ENCODE measurements around the gene SIAH1.

Gene SIAH1

DNA sequence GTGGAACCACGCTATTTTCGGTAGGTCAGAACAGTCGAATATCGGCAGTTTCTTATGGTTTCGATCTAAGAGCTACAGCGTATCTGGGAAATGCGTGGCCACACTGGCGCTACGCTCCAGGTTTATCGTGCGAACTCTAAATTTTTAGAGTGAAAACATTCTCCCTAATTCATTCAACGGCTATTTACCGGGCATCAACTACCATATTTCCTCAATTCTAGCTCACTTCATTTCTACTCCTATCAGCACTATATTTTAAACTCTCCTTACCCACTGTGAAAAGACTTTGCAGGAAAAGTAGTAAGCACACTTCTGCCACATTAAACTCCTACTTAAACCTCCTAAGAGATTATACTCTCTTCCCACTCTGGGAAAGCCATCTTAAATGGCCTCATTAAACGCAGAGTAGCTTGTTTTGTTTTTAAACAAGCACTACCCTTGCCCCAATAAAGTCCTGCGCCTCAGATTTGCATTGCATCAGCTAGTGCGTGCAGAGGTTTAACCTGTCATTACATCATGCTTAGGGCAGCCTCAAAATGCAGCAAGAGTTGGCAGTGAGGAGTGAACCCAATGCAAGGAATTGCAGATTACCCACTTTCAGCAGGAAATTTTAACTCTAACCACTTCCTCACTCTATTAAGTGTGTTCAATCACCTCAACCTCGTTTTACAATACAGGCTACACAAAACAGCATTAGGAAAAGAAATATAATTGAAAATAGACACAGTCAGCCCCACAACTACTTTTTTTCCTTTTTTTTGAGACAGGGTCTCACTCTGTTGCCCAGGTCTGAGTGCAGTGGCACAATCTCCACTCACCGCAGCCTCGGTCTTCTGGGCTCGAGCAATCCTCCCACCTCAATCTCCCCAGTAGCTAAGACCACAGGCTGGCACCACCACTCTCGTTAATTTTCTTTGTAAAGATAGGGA is 18.8 kb downstream of the SIAH1 start:
- peak; percentile 86 for DNase-seq

- DNase-seq = peak; percentile 91
These were observed 19.5 kb downstream of the SIAH1 start for GRCh38 chr16:48365601-48366164.

GRCh38 chr16:48365025-48365600 is 20.1 kb downstream of the SIAH1 start:
- peak; percentile 10 for DNase-seq

GRCh38 chr16:48361540-48362144 is 23.6 kb downstream of the SIAH1 start:
- no peak for DNase-seq

DNA sequence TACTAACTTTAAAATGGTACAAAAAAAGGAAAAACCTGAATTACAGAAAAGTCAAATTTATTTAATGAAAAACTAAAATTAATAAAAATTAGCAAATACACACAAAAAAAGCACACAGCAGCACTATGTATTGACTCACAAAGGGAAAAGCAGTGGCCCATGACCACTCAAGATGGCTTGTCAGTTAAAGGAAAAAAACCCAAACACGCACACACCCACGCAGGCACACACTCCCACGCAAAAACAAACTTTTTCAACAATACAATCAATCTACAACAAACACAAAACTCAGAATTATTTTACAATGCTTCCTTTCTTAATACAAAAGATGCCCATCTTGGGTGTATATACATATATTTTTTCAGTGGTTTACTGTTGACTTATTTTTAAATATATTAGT is 24.2 kb downstream of the SIAH1 start:
- DNase-seq = no peak

DNA sequence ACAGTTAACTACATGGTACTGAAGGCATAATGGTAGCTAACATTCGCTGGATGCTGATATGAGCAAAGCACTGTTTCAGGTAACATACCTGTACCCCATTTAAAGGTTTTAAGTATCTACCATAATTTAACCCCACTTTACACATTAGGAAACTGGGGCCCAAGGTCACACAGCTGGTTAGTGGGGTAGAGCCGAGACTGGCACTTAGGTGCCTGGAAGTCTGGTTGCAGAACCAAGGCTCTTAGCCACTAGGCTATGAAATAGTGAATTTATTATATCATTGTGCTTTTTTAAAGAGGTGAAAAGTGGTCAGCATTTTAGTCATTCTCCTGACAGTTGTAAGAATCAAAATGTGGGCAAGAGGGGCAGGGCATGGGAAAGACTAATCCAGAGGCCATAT is 25.2 kb downstream of the SIAH1 start:
- DNase-seq = no peak

DNA sequence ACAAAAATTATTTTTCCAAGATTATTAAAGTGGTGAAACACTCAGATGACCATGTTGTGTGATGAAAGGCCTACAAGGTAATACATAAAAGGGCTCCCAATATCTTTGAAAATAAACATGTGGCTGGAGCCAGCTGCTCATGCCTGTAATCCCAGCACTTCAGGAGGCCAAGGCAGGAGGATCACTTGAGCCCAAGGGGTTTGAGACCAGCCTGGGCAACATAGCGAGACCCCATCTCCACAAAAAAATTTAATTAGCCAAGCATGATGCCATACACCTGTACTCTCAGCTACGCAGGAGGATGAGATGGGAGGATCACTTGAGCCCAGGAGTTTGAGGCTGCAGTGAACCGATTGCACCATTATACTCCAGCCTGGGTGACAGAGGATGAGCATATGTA is 26.8 kb downstream of the SIAH1 start:
- DNase-seq = no peak

GRCh38 chr16:48356633-48357376 is 28.4 kb downstream of the SIAH1 start:
- DNase-seq = no peak

- DNase-seq = no peak
These were observed 30.0 kb downstream of the SIAH1 start for GRCh38 chr16:48354877-48355855.

DNA sequence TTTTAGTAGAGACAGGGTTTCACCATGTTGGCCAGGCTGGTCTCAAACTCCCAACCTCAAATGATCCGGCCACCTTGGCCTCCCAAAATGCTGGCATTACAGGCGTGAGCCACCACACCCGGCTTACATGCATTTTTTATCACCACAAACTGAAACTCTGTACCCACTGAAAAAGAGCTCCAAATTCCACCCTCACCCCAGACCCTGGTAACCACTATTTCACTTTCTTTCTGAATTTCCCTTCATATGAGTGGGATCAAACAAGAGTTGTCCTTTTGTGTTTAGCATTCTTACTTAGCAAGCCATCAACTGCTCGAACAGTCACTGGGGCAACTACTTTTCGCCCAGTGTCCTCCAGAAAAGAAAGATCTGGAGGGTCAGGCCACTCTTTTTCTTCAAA is 30.8 kb downstream of the SIAH1 start:
- peak; percentile 22 for DNase-seq

DNA sequence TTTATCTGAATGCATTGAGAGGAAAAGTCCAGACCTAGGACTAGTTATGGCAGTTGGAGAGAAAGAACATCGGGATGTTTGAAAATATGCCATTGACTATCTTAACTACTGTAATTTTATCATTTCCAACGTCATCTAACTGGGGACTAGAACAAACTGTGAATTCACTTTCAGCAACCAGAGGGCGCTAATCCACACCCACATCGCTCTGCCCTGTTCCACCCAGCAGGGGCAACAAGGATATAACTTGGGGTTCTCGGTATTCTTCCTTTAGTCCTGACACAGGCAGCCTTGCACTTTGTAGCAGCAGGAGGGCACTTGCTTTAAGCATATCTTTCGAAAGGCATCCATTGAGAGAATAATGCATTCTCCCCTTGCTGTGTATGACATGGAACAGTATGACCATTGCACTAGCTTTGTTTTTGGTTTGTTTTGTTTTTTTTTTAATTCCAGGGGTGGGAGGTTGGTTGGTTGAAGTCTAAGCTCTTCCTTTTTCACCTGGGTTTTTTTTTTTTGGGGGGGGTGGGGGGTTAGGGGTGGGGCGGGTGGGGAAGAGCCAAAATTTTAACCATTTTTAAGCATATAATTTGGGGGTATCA is 31.5 kb downstream of the SIAH1 start:
- peak; percentile 74 for DNase-seq

DNA sequence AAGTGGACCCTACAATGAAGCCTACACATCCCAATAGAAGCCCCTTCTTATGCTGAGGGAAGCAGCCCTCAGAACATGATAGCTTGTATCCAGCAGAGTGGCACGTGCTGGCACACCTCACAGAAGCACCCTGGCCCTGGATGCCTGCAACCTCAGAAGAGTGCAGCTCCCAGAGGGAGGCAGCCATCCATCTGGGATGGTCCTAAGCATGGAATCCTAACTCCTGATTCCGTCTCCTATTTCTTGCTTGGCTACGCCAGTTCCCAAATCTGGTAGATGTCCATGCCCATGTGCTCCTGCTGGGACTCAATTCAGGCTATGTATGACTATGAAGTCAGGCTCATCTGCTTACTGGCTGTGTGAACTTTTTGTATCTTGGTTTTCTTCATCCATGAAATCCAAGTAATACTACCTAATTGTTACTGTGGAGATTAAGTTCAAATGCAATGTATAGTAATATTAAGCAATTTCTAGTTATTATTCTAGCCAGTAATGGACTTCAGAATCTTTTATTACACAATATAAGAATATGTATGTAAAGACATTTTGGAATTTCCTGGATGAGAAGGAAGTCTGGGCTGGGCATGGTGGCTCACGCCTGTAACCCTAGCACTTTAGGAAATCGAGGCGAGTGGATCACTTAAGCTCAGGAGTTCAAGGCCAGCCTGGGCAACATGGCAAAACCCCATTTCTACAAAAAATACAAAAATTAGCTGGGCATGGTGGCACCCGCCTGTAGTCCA is 32.4 kb downstream of the SIAH1 start:
- no peak for DNase-seq

GRCh38 chr16:48350736-48351135 is 34.5 kb downstream of the SIAH1 start:
- DNase-seq = peak; percentile 25

- DNase-seq = no peak
These were observed 37.2 kb downstream of the SIAH1 start for GRCh38 chr16:48347980-48348379.

DNA sequence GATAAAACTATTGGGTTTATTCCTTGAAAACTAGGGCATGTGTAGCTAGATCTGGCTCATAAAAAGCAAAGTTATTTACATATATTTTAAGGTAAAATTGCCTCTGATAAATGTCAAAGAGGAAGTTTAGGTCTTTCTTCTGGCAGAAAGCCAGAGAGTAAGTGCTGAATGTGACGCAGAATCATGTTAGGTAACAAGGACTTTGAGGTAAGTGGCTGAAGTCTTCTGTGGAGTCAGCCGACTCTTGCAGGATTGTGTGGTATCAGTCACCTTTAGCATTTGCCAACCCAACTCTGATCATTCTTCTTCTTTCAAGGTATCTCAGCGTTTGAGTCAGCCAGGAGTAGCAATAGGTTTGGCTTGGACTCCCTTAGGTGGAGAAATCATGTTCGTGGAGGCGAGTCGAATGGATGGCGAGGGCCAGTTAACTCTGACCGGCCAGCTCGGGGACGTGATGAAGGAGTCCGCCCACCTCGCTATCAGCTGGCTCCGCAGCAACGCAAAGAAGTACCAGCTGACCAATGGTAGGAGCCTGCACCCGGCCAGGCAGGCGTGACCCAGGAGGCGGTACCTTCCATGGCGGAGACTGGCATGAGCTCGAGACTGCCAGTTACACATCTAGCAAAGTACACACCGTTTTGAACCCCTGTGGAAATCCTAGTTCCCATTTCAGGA is 37.9 kb downstream of the SIAH1 start:
- DNase-seq = no peak

GRCh38 chr16:48342591-48342990 is 42.6 kb downstream of the SIAH1 start:
- DNase-seq = no peak

- DNase-seq = peak; percentile 33
These were observed 45.2 kb downstream of the SIAH1 start for GRCh38 chr16:48340054-48340453.

- no peak for DNase-seq
These were observed 49.3 kb downstream of the SIAH1 start for GRCh38 chr16:48335961-48336360.

GRCh38 chr16:48334325-48334724 is 50.9 kb downstream of the SIAH1 start:
- no peak for DNase-seq

- DNase-seq = no peak
These were observed 52.2 kb downstream of the SIAH1 start for GRCh38 chr16:48332978-48333377.

Data from activated CD4-positive, alpha-beta T cell treated with anti-CD3 and anti-CD28 coated beads, Interleukin-10, Interleukin-2, amounts not matched to agents 100 ng/mL and 50 ng/mL, durations not matched to agents 16 hours and 8 hours (primary cell).